Hepatocyte (in vitro differentiated cells): ENCODE data around the gene VGLL1.

Source experiments
- CTCF ChIP-seq: fragments of 200-600 bp; sonication (generic); IDR thresholded peaks from 2 replicates; pipeline ENCODE4 v1.5.1; 2016; ENCODE audit warnings: antibody characterized with exemption, mild to moderate bottlenecking; ENCODE audit not compliant: poor library complexity
- EZH2phosphoT487 ChIP-seq: fragments of 200-600 bp; sonication (generic); IDR thresholded peaks from one replicate; pipeline ENCODE4 v1.6.1; 2018; ENCODE audit warnings: antibody characterized with exemption, mild to moderate bottlenecking, low read depth, moderate library complexity; ENCODE audit not compliant: unreplicated experiment, severe bottlenecking

- no peak for TF ChIP-seq CTCF
- no peak for TF ChIP-seq EZH2phosphoT487
These were observed 53.9 kb downstream of the VGLL1 start for GRCh38 chrX:136585960-136586359.
